HG03342 (cell line): ENCODE results near the gene SLC9A9.

Experiments
- ATAC-seq: cut with Tn5 transposase; IDR thresholded peaks from one replicate; pipeline ENCODE4 v1.9.1; 2021; ENCODE audit warnings: mild to moderate bottlenecking, moderate library complexity; ENCODE audit not compliant: unreplicated experiment

SLC9A9 gene

DNA sequence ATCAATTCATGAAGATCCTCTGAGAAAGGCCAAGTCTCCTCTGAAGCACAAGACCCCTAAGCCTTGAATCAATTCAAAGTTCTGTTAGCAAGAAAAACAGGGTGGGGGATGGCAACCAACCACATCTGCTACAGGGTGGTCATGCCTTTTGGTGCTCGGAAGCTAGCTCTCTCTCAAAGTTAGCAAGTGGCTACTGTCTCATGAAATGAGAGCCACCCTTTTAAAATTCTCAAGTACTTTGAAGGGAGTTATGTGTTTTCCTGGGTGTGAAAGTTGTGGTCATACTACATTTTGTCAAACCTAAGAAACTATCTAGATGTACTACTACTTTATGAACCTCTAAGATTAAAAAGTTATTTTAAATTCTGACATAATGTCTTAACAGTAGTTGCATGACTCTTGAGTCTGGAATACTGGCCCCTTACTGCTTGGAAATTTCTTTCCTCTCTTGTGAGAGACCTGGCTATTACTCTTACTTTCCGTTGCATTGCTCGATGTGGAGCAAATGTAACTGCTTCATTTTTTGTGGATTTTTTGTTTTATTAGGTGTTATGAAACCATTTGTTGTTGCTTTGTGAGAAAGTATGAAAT, 612.6 kb downstream of the SLC9A9 start:
- ATAC-seq, result no peak

DNA sequence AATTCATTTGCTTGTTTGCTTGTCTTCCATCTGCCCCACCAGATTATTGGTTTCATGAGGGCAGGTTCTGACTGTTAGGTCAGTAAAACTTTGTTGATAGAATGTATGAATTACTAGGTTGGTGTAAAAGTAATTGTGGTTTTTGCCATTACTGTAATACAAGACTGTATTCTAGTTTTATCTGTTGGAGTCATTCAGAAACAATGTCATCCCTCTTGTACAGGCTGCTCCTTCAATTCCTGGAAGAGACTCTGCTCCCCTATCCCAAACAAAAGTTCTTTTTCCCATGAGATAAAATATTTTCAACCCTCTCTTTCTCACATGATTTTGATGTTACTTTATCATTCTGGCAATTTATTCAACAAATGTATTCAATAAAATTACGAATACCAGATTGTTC, 613.7 kb downstream of the SLC9A9 start:
- ATAC-seq, result no peak

DNA sequence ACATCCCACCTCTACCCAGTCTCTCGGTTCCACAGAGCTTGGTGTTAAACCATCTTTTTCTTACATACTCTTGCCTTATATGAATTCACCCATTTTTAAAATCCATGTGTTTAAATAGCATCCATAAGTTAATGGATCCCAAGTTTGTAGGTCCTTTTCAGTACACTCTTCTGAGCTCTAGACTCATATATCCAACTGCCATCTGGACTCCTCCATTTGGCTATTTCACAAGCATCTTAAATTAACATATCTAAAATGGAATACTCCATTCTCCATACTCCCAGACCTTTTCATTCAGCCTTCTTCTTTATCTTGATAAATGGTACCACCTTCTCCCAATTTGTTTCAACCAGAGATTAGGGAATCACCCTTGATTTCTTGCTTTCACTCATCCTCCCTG, 615.3 kb downstream of the SLC9A9 start:
- no peak for ATAC-seq

DNA sequence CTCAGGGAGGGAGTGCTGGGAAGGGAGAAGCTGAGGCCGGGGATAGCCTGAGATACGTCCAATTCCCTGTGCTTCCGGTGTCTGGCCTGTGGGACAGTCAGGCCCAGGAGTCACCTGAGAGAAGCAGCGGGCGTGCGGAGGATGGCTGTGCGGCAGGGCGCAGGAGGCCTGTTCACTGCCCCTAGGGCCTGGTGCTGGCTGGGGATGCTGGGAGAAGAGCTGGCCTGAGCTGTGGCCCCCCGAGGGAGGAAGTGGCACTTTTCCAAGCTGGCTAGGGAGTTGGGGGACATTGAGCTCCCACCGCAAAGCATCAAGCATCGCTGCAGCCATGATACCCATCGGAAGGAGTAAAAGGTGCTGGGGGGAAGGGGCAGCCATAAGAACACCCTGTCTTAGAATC, 619.9 kb downstream of the SLC9A9 start:
- ATAC-seq, result no peak

DNA sequence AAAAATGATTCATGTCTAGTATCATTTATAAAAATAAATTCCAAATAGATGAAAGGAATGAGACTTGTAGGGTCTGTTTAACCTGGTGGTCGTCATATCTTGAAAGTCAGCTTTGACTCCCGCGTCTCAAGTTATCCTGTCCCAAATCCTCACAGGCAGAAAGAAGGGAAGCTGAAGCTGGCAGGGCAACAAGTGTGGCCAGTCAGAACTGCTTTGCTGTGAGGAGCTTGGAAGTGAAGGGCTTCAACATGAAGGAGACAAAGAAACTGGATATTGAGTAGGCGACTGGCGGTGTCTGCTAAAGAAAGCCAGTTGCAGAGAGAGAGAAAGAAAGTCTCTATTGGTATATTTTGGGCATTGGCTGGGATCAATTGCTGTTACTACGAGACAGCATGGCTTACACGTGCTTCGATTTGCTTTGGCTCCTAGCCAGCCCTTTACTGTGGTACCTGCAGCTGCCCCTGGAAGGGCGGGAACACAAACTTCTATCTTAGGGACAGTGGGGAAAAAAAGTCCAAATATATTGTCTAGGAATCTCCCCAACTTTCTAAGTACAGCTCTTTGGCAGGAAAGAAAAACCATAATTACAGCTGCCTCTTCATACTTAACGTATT, 621.5 kb downstream of the SLC9A9 start:
- no peak for ATAC-seq

DNA sequence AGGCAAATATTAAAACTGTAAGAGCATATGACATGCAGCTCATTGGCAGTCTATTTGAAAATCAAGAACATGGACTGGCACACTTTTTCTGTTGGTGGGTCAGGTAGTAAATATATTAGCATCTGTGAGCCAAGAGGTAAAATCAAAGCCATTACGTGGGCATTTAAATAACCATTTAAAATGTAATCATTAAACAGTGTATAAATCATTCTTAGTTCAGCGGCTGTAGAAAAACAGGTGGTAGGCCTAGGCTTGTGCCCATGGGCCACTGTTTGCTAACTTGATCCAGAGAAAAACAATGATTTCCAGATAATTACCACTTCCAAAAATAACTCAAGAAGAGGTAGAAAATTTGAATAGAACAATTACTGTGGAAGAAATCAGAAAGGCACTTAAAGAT, 623.6 kb downstream of the SLC9A9 start:
- no peak for ATAC-seq

DNA sequence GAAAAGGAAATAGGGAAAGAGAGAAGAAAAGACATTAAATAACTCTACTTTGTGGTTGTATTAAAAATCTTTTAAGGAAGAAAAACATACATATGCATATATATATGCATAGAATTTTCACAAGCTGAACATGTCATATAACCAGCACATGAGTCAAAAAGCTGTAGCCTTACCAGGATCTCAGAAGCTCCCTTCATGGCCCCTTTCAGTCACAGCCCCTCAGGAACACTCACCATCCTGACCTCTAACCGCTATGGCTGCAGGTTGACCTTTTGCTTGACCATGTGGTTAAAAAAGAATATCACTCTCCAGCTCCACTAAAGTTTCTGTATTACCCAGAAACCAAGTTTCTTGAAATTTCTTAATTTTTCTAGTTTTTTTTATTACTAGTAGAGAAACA, 625.3 kb downstream of the SLC9A9 start:
- ATAC-seq, result no peak

DNA sequence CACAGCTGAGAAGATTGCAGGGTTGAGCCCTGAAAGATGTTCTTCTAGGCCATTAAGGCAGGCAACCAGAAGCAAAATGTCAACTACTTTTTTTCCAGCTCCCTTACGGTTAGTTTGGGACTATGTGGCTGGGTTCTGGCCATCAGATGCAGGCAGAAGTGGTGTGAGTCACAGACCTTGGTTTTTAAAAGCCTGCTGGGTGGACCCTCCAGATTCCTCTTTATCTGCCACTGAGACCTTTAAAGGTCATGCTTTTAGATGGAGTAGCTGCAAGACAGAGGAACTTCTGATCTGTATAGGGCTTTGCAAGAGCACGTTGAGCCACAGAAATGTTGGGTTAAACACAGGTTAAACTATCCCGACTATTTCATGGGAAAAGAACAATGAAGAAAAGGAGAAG, 625.8 kb downstream of the SLC9A9 start:
- ATAC-seq, result no peak

DNA sequence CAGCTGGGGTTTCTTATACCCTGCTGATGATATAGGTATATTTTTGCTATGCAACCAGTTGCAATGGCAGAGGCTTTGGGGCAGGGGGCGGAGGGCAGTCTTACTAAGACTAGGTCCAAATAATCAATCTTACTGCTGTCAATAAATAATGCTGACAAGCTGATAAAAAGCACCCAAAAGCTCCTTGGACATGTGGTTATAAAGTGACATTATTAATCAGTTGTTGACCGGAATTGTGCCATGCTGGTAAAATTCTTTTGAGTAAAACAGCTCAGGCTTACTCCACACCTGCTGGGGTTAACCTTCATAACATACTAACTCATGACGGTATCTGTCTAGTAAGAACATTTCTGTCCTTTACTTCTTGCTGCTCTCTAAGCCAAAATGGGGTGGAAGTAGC, 626.8 kb downstream of the SLC9A9 start:
- no peak for ATAC-seq

DNA sequence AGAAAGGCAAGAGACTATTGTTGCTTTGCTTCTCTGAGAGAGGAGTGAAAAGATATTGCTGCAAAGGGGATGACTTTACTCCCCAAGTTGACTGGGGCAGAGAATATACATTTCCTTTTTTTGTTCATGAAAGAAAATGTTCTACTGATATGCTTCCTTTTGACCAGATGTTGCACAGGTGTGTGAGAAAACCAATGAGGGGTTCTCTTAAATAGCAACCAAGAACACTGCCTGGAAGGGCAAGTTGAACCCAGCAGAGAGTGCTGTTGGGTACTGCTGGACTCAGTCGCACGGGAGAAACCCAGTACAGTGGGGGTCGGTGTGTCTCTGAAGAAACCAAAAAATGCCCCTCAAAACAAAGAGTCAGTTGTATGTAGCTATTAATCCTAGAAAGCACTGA, 627.5 kb downstream of the SLC9A9 start:
- ATAC-seq, result no peak

DNA sequence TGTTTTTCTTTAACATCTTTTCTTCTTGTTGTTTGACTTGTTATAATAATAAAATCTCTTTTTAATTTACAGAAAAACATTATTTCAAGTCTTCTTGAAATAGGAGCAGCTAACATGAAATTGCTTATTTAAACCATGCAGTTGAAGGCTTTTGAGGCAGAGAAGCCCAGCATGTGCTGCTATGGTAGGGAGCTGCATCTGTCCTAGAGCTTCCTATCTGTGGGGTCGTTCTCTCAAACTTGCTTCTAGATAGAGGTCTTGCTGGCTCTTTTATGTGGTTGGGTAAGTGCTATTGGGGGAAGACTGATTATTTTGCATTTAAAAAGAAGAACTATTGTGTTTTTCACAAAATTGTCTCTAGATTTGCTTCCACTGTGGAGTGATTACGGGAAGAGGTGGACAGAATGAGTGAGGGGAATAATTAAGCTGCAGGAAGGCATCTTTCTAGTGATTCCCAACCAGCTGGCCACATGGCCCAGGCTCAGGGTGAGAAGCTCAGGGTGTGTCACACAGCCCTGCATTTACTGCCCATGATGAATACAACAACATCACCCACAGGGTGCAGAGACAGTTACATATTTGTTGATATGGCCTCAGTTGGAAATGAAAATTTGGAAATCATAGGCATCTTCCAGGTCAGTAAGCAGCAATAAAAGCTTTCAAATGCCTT, 630.0 kb downstream of the SLC9A9 start:
- ATAC-seq, result no peak

DNA sequence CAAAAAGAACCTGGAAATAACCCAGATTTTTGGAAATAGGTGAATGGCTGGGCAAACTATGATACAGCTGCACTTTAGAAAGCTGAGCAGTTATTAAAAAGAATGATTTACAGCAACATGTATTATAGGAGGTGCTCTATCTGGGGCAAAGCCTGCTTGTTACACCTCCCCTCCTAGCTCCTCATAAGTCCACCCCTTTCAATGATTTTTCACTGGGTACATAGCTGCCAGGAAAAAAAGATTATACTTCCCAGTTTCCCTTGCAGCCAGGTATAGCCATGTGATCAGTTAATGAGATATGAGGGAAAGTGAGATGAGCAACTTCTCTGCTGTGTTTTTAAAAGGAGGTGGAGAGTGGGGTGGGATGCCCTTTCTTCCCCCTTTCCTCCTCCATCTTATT, 631.0 kb downstream of the SLC9A9 start:
- no peak for ATAC-seq

DNA sequence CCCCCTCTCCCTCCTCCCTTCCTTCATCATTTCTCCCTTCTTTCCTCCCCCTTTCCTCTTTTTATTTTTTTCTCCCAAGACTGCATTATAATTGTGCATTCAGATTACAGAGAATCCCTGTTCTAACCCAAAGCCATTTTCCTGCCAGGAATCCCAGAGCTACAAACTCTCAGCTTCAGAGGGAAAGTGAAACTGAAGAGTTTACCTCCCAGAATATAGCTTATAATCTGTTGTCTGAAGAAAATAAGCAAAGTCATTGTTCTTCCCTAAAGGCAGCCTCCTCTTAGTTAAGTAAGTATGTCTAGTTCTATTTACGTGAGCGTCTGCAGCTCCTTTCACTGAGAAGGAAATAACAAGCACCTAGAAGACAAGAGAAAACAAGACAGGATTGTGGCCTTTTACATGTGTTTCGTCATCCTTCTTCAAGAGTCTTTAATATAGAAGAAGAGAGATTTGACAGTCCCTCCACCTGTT, 631.5 kb downstream of the SLC9A9 start:
- ATAC-seq, result no peak
